ENCODE data around the gene NUP155.

DNA sequence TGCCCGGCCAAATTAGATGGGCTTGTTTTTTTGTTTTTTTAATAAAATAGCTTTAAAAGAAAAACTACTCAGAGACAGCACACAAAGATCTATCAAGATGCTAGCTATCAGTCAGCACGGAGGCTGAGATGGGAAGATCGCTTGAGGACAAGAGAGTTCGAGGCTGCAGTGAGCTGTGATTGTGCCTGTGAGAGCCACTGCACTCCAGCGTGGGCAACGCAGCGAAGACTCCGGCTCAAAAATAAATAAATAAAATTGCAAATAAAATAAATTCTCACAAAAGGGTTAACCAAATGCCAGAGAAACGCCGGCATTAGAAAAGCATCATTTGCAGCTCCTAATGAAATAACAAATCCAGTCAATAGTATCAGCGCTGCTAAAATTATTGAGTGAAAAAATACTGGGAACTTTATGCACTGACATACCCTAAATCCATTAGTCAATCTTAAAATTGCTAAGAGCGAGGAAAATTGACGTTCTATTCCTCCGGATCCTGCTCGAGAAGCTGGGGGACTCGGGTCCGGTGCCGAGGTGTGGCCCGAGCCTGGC, 122.4 kb downstream of the NUP155 start:
- TF ChIP-seq, protein P1, sequence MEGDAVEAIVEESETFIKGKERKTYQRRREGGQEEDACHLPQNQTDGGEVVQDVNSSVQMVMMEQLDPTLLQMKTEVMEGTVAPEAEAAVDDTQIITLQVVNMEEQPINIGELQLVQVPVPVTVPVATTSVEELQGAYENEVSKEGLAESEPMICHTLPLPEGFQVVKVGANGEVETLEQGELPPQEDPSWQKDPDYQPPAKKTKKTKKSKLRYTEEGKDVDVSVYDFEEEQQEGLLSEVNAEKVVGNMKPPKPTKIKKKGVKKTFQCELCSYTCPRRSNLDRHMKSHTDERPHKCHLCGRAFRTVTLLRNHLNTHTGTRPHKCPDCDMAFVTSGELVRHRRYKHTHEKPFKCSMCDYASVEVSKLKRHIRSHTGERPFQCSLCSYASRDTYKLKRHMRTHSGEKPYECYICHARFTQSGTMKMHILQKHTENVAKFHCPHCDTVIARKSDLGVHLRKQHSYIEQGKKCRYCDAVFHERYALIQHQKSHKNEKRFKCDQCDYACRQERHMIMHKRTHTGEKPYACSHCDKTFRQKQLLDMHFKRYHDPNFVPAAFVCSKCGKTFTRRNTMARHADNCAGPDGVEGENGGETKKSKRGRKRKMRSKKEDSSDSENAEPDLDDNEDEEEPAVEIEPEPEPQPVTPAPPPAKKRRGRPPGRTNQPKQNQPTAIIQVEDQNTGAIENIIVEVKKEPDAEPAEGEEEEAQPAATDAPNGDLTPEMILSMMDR (IDR thresholded peaks at IDR 0.05) = no peak
- TF ChIP-seq EP300 (IDR thresholded peaks at IDR 0.05) (no peak), POLR2A (IDR thresholded peaks at IDR 0.05) (no peak)
